HUDEP-2 (cell line): ENCODE data around the gene SLC26A8.

Experiments
- DNase-seq, 76 experiments: peaks; one replicate each; lab custom pipeline; 2025; ENCODE audit not compliant: unreplicated experiment in 76 of 76; lab: John Stamatoyannopoulos, UW

The SLC26A8 gene

DNA sequence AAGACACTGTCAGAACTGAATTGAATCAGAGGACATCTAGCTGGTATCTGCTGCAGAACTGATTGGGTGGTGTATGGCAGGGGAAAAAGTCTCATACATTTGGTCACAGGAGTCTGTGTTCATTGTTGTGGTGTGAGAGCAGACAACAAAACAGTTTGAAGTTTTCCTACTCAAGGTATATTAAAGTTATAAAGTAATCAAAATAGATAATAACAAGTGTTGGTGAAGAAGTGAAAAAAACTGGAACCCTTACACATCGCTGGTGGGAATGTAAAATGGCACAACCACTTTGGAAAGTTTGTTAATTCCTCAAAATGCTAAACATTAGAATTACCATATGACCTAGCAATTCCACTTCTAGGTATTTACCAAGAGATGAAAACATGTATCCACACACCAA is 128.2 kb downstream of the SLC26A8 start:
- DNase-seq: no peak

DNA sequence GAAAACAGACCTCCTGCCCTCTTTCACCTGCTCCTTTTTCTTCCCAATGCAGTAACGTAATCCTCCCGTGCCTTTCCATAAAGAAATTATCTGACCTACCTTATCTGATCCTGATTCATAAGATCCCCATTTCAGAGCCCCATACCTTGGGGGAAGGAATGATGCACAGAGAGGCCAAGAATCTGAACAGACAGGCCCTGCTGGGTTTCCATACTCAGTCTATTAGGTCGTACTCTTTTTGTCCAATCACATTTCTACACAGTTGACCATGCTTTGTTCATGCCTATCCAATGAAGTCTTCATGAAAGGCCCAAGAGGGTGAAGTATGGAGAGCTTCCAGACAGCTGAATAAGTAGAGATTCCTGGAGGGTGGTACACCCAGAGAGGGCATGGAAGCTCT is 128.9 kb downstream of the SLC26A8 start:
- DNase-seq: no peak

- no peak for DNase-seq
Measured at GRCh38 chr6:35894776-35895175, 129.7 kb downstream of the SLC26A8 start.
